OCI-LY7 (cell line): ENCODE data around the gene RNF222.

Experiments used
- CTCF ChIP-seq: fragments of 200-600 bp; sonication (generic); conservative IDR thresholded peaks from 2 replicates; pipeline ENCODE4 v1.5.1; 2014; ENCODE audit warnings: mild to moderate bottlenecking, antibody characterized with exemption, low read length, moderate library complexity, mixed read lengths
- EZH2phosphoT487 ChIP-seq: fragments of 200-600 bp; sonication (generic); IDR thresholded peaks from 2 replicates; pipeline ENCODE4 v1.6.1; 2018; ENCODE audit warnings: low read depth, borderline replicate concordance, mild to moderate bottlenecking, mixed run types, antibody characterized with exemption, low read length, moderate library complexity, mixed read lengths

- TF ChIP-seq CTCF, result no peak
- TF ChIP-seq EZH2phosphoT487, result no peak
Observed at GRCh38 chr17:8377422-8377821, 20.2 kb downstream of the RNF222 start.
